ENCODE data around the gene STARD9. TPM values are rescaled to one million over a fixed set of nuclear protein-coding genes. Genes with fewer than 3 reads are reported as not detected.
A peak's percentile ranks its signal among the peaks of the same experiment; 100 is the strongest.

The STARD9 gene
- total RNA-seq, 2 donors from 2014 or later, result 5.1 to 6.3 TPM

GRCh38 chr15:42621386-42621785 is 46.0 kb downstream of the STARD9 start:
- ATAC-seq (replicated peaks in 1 of 2) (no peak), DNase-seq (no peak)
- Mint-ChIP-seq H3K4me3 (no peak overlapping the region), H3K4me1 (ENCODE audit: low read depth) (no peaks in the 10 kb centered on the region), H3K36me3 (ENCODE audit: insufficient read depth in 2 of 2) (no peaks in the 10 kb centered on the region), H3K27ac (no peak overlapping the region), H3K9me3 (no peaks in the 10 kb centered on the region), H3K27me3 (ENCODE audit: low read depth) (no peaks in the 10 kb centered on the region)

- H3K4me1 Mint-ChIP-seq (ENCODE audit: low read depth), result no peaks in the 10 kb centered on the region
- no peaks in the 10 kb centered on the region for H3K36me3 Mint-ChIP-seq (ENCODE audit: insufficient read depth in 2 of 2)
- no peak overlapping the region for H3K27ac Mint-ChIP-seq
- H3K4me3 Mint-ChIP-seq, result no peak overlapping the region
- H3K27me3 Mint-ChIP-seq (ENCODE audit: low read depth), result no peaks in the 10 kb centered on the region
- no peak for DNase-seq
- no peak for ATAC-seq (replicated peaks in 1 of 2)
- H3K9me3 Mint-ChIP-seq, result no peaks in the 10 kb centered on the region
Measured at GRCh38 chr15:42621996-42622925, 46.9 kb downstream of the STARD9 start.

GRCh38 chr15:42623951-42624350 is 48.5 kb downstream of the STARD9 start:
- DNase-seq (no peak), ATAC-seq (replicated peaks in 1 of 2) (no peak)
- Mint-ChIP-seq H3K9me3 (no peaks in the 10 kb centered on the region), H3K4me1 (ENCODE audit: low read depth) (no peaks in the 10 kb centered on the region), H3K27me3 (ENCODE audit: low read depth) (no peaks in the 10 kb centered on the region), H3K36me3 (ENCODE audit: insufficient read depth in 2 of 2) (no peaks in the 10 kb centered on the region), H3K27ac (no peak overlapping the region), H3K4me3 (no peak overlapping the region)

GRCh38 chr15:42627485-42627884 is 52.1 kb downstream of the STARD9 start:
- H3K9me3 Mint-ChIP-seq, result no peaks in the 10 kb centered on the region

GRCh38 chr15:42628761-42629160 is 53.4 kb downstream of the STARD9 start:
- no peaks in the 10 kb centered on the region for H3K36me3 Mint-ChIP-seq (ENCODE audit: insufficient read depth in 2 of 2)

More at GRCh38 chr15:42627485-42627884, 52.1 kb downstream of the STARD9 start:
- Mint-ChIP-seq H3K27ac (no peak overlapping the region), H3K36me3 (ENCODE audit: insufficient read depth in 2 of 2) (no peaks in the 10 kb centered on the region), H3K4me1 (ENCODE audit: low read depth) (no peaks in the 10 kb centered on the region), H3K27me3 (ENCODE audit: low read depth) (no peaks in the 10 kb centered on the region), H3K4me3 (no peak overlapping the region)
- DNase-seq, result no peak
- ATAC-seq (replicated peaks in 1 of 2), result no peak

GRCh38 chr15:42632105-42632675 is 56.8 kb downstream of the STARD9 start:
- Mint-ChIP-seq H3K4me1 (ENCODE audit: low read depth) (no peaks in the 10 kb centered on the region), H3K36me3 (ENCODE audit: insufficient read depth in 2 of 2) (no peaks in the 10 kb centered on the region), H3K4me3 (no peak overlapping the region), H3K27me3 (ENCODE audit: low read depth) (no peaks in the 10 kb centered on the region), H3K9me3 (no peaks in the 10 kb centered on the region), H3K27ac (peak overlapping the region; percentile 64)
- ATAC-seq (replicated peaks in 1 of 2) (no peak), DNase-seq (no peak)

More at GRCh38 chr15:42628761-42629160, 53.4 kb downstream of the STARD9 start:
- Mint-ChIP-seq H3K9me3 (no peaks in the 10 kb centered on the region), H3K27ac (no peak overlapping the region), H3K4me3 (no peak overlapping the region), H3K27me3 (ENCODE audit: low read depth) (no peaks in the 10 kb centered on the region), H3K4me1 (ENCODE audit: low read depth) (no peaks in the 10 kb centered on the region)
- DNase-seq (no peak), ATAC-seq (replicated peaks in 1 of 2) (no peak)

- no peak for ATAC-seq (replicated peaks in 1 of 2)
- Mint-ChIP-seq H3K36me3 (ENCODE audit: insufficient read depth in 2 of 2) (peaks cover 0 to 3% of the 10 kb centered on the region in 2 donors), H3K4me1 (ENCODE audit: low read depth) (no peaks in the 10 kb centered on the region), H3K9me3 (no peaks in the 10 kb centered on the region), H3K27me3 (ENCODE audit: low read depth) (no peaks in the 10 kb centered on the region), H3K27ac (no peak overlapping the region), H3K4me3 (no peak overlapping the region)
- DNase-seq, result no peak
Measured at GRCh38 chr15:42640109-42640508, 64.7 kb downstream of the STARD9 start.

GRCh38 chr15:42650208-42651066 is 75.0 kb downstream of the STARD9 start:
- no peaks in the 10 kb centered on the region for H3K9me3 Mint-ChIP-seq
- no peak overlapping the region for H3K4me3 Mint-ChIP-seq
- ATAC-seq (replicated peaks in 1 of 2), result peak; percentile 100
- H3K36me3 Mint-ChIP-seq (ENCODE audit: insufficient read depth in 2 of 2), result no peaks in the 10 kb centered on the region
- H3K27ac Mint-ChIP-seq, result no peak overlapping the region
- peaks cover 14% of the 10 kb centered on the region for H3K4me1 Mint-ChIP-seq (ENCODE audit: low read depth)
- H3K27me3 Mint-ChIP-seq (ENCODE audit: low read depth), result no peaks in the 10 kb centered on the region
- peak; percentile 69 to 70 for DNase-seq

GRCh38 chr15:42665827-42666226 is 90.4 kb downstream of the STARD9 start:
- Mint-ChIP-seq H3K9me3 (no peaks in the 10 kb centered on the region), H3K27me3 (ENCODE audit: low read depth) (no peaks in the 10 kb centered on the region), H3K27ac (no peak overlapping the region), H3K4me3 (no peak overlapping the region), H3K4me1 (ENCODE audit: low read depth) (no peaks in the 10 kb centered on the region), H3K36me3 (ENCODE audit: insufficient read depth in 2 of 2) (no peaks in the 10 kb centered on the region)
- ATAC-seq (replicated peaks in 1 of 2) (no peak), DNase-seq (no peak)

GRCh38 chr15:42667855-42668254 is 92.4 kb downstream of the STARD9 start:
- no peaks in the 10 kb centered on the region for H3K27me3 Mint-ChIP-seq (ENCODE audit: low read depth)
- H3K36me3 Mint-ChIP-seq (ENCODE audit: insufficient read depth in 2 of 2), result no peaks in the 10 kb centered on the region
- H3K4me1 Mint-ChIP-seq (ENCODE audit: low read depth), result no peaks in the 10 kb centered on the region
- no peak overlapping the region for H3K27ac Mint-ChIP-seq
- no peaks in the 10 kb centered on the region for H3K9me3 Mint-ChIP-seq
- no peak overlapping the region for H3K4me3 Mint-ChIP-seq
- ATAC-seq (replicated peaks in 1 of 2) (no peak), DNase-seq (no peak)

GRCh38 chr15:42670451-42670850 is 95.0 kb downstream of the STARD9 start:
- Mint-ChIP-seq H3K27ac (no peak overlapping the region), H3K27me3 (ENCODE audit: low read depth) (no peaks in the 10 kb centered on the region), H3K36me3 (ENCODE audit: insufficient read depth in 2 of 2) (no peaks in the 10 kb centered on the region), H3K9me3 (no peaks in the 10 kb centered on the region), H3K4me1 (ENCODE audit: low read depth) (no peaks in the 10 kb centered on the region), H3K4me3 (no peak overlapping the region)
- DNase-seq (no peak), ATAC-seq (replicated peaks in 1 of 2) (no peak)

GRCh38 chr15:42672444-42672843 is 97.0 kb downstream of the STARD9 start:
- Mint-ChIP-seq H3K36me3 (ENCODE audit: insufficient read depth in 2 of 2) (no peaks in the 10 kb centered on the region), H3K27me3 (ENCODE audit: low read depth) (no peaks in the 10 kb centered on the region), H3K27ac (no peak overlapping the region), H3K4me3 (no peak overlapping the region), H3K9me3 (no peaks in the 10 kb centered on the region), H3K4me1 (ENCODE audit: low read depth) (no peaks in the 10 kb centered on the region)
- DNase-seq (no peak), ATAC-seq (replicated peaks in 1 of 2) (no peak)

- Mint-ChIP-seq H3K4me3 (no peak overlapping the region), H3K27ac (no peak overlapping the region)
- no peak for ATAC-seq (replicated peaks in 1 of 2)
Measured at GRCh38 chr15:42674472-42674871, 99.1 kb downstream of the STARD9 start.

More at GRCh38 chr15:42674472-42674871, 99.1 kb downstream of the STARD9 start:
- DNase-seq, result no peak
- H3K36me3 Mint-ChIP-seq (ENCODE audit: insufficient read depth in 2 of 2), result no peaks in the 10 kb centered on the region
- H3K9me3 Mint-ChIP-seq, result no peaks in the 10 kb centered on the region
- H3K27me3 Mint-ChIP-seq (ENCODE audit: low read depth), result no peaks in the 10 kb centered on the region
- H3K4me1 Mint-ChIP-seq (ENCODE audit: low read depth), result peaks cover 3% of the 10 kb centered on the region
